NCI-H2171 treated with DMSO at 0.1 percent for 48 hours (cell line): Measurements from ENCODE around the gene HOXA2.

Experiments used
- DNase-seq: peaks from one replicate; lab custom pipeline; 2025; lab: John Stamatoyannopoulos, UW

HOXA2 gene

GRCh38 chr7:27078616-27079233 lies 23.8 kb downstream of the HOXA2 start:
- no peak for DNase-seq

- DNase-seq: peak; percentile 31
Observed at GRCh38 chr7:27073076-27073475, 29.4 kb downstream of the HOXA2 start.

- DNase-seq: peak; percentile 41
Observed at GRCh38 chr7:27071622-27072390, 30.7 kb downstream of the HOXA2 start.

- DNase-seq: no peak
Observed at GRCh38 chr7:27068259-27068658, 34.2 kb downstream of the HOXA2 start.

- no peak for DNase-seq
Observed at GRCh38 chr7:27066148-27066547, 36.3 kb downstream of the HOXA2 start.

- no peak for DNase-seq
Observed at GRCh38 chr7:27065709-27066108, 36.8 kb downstream of the HOXA2 start.

- DNase-seq: no peak
Observed at GRCh38 chr7:27064661-27065060, 37.8 kb downstream of the HOXA2 start.

- peak; percentile 3 for DNase-seq
Observed at GRCh38 chr7:27064159-27064558, 38.3 kb downstream of the HOXA2 start.

- no peak for DNase-seq
Observed at GRCh38 chr7:27062946-27063345, 39.5 kb downstream of the HOXA2 start.

GRCh38 chr7:27053153-27053552 lies 49.3 kb downstream of the HOXA2 start:
- no peak for DNase-seq

- no peak for DNase-seq
Observed at GRCh38 chr7:27051451-27051850, 51.0 kb downstream of the HOXA2 start.
